Measurements from ENCODE around the gene MYO5B.

- no peak for TF ChIP-seq YY1 (IDR thresholded peaks at IDR 0.05)
- TF ChIP-seq, protein P1, sequence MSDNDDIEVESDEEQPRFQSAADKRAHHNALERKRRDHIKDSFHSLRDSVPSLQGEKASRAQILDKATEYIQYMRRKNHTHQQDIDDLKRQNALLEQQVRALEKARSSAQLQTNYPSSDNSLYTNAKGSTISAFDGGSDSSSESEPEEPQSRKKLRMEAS (IDR thresholded peaks at IDR 0.05): no peak
- TF ChIP-seq CTCF (IDR thresholded peaks at IDR 0.05; ENCODE audit: low read depth, low read length, missing input control): no peak
- TF ChIP-seq REST (IDR thresholded peaks at IDR 0.05): no peak
- no peak for TF ChIP-seq HNF4G (IDR thresholded peaks at IDR 0.05)
- TF ChIP-seq RXRA (IDR thresholded peaks at IDR 0.05): no peak
- TF ChIP-seq RAD21 (IDR thresholded peaks at IDR 0.05): no peak
- TF ChIP-seq, protein P2, sequence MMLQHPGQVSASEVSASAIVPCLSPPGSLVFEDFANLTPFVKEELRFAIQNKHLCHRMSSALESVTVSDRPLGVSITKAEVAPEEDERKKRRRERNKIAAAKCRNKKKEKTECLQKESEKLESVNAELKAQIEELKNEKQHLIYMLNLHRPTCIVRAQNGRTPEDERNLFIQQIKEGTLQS (IDR thresholded peaks at IDR 0.05): no peak
- TF ChIP-seq EGR1 (IDR thresholded peaks at IDR 0.05; ENCODE audit: low read depth in 2 of 2): no peak
- TF ChIP-seq HNF4A (conservative IDR thresholded peaks at IDR 0.05): no peak
- no peak for TF ChIP-seq JUND (IDR thresholded peaks at IDR 0.05)
- no peak for TF ChIP-seq TAF1 (conservative IDR thresholded peaks at IDR 0.05)
- no peak for TF ChIP-seq SP1 (IDR thresholded peaks at IDR 0.05)
These were observed 103.3 kb downstream of the MYO5B start for GRCh38 chr18:50091509-50092244.

All from liver (tissue), 3 donors.